ENCODE data around the gene STXBP5.

The STXBP5 gene

DNA sequence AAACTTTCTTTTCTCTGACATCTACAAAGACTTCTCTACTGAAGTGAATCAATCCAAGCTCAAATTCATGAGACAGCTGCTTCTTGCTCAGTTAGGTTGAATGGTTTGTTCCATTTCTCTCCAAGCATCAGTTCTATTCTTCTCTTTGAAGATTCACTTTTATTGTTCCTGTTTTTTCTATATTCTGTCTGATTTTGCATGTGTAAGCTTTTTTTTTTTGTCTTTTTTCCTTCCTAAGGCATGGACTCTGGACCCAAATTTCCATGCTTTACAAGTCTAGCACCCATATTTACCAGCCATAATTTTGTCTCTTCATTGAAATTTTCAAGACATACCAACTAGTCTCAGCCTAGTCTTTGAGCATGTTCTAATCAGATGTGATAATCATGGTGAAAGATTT lies 25.9 kb upstream of the STXBP5 start:
- no peak for DNase-seq (ENCODE audit: low spot score)

- no peak for DNase-seq (ENCODE audit: low spot score)
These were observed 24.4 kb upstream of the STXBP5 start for GRCh38 chr6:147179809-147180208.

DNA sequence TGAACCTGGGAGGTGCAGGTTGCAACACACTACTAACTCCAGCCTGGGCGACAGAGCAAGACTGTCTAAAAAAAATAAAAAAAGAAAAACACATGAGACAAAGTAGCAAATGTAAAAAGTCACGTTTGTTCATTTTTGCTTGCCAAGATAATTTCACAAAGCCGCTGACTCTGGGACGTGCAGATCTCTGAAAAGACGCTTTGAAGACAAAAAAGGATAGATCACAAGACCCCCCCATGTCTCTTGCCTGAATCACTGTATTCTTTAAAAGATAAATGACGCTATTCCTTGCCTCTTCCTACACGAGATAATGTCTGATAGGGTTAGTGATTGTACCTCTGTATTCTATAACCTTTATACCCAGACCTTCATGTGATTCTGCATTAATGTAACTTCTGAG lies 23.3 kb upstream of the STXBP5 start:
- no peak for DNase-seq (ENCODE audit: low spot score)

GRCh38 chr6:147184379-147184778 lies 19.8 kb upstream of the STXBP5 start:
- DNase-seq (ENCODE audit: low spot score): no peak

DNA sequence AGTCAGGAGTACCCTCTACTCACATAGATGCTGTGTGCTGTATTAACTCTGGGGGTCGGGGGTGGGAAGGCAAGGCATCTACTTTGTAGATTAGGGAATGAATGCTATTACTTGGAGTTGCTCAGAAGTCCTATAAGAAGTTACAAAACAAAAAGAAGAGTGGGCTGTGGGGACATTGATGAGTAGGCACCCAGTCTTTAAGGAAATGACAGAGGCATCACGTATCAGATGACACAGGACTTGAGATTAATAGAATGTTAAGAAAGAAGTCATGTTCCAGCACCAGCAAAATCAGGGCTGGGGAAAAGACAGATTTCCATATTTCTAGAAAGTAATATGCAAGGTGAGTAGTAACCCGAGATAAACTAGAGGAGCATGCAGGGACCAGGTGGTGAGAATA lies 19.0 kb upstream of the STXBP5 start:
- no peak for DNase-seq (ENCODE audit: low spot score)

DNA sequence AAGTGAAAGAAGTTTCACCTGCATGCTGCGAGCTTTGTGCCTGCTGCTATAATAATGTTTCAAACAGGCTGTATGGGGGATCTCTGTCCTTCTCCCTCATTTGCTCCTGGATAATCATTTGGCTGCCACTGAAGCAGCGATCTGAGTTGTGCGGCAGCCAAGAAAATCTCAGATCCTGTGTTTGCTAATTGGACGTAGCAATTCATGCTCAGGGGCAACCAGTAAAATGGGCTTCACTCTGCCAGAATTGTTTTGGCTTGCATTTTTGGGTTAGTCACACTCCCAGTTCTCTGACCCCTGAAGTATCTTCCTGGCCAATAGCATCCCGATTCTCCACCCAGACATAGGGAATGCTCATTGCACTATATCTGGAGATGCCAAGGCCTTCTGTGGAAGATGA lies 13.7 kb upstream of the STXBP5 start:
- DNase-seq (ENCODE audit: low spot score): no peak

- no peak for DNase-seq (ENCODE audit: low spot score)
These were observed 11.8 kb upstream of the STXBP5 start for GRCh38 chr6:147192278-147192911.

DNA sequence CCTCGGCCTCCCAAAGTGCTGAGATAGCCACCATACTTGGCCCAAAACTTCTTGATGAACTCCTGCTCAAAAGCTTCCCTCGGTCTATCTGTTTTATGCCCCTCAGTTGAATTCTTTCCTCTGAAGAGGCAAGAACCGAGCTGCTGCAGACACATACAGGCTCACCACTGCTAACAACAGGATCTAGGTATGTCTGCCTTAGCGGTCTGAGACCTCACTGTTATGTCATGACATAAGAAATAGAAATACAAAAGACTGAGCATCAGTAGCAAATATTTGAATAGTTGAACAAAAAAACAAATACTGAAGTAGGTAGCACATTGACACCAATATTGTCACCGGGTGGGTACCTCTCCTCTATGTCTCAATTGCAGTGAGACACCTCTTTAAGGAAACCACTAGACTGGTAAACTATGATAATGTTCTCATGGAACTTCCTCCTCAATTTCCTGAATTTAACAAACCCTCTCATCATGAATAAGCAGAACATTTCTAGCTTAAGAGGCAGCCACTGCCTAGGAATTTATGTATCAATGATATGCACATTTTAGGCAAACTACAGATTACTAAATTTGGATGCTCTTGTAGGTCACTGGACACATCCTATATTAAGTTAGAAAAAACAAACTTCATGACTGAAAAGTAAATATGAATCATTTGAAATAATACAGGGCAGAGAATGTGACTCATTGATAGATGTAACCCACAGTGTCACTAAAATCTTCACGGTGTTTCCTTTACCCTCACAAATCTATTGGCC lies 9.4 kb upstream of the STXBP5 start:
- no peak for DNase-seq (ENCODE audit: low spot score)

GRCh38 chr6:147195510-147195909 lies 8.7 kb upstream of the STXBP5 start:
- DNase-seq (ENCODE audit: low spot score): no peak

GRCh38 chr6:147195987-147196386 lies 8.2 kb upstream of the STXBP5 start:
- no peak for DNase-seq (ENCODE audit: low spot score)

DNA sequence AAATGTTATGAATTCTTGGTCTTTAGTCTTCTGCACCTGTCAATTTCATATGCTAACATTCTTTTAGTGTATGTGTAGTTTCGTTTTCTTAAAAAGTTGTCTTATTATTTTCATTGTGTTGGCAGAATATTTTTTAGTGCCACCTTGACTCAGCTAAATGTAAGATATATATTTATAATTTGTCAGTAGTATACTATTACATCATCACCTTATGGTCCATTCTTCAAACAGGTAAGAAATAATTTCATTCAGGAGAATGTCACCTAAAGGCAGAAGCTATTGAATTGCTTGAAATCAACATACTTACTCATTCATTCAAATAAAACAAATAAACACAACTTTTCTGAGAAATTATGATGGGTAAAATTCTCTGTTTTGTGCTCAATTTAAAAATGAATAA lies 3.5 kb upstream of the STXBP5 start:
- DNase-seq (ENCODE audit: low spot score): no peak

- DNase-seq (ENCODE audit: low spot score): no peak
These were observed 2.2 kb upstream of the STXBP5 start for GRCh38 chr6:147201885-147202515.

DNA sequence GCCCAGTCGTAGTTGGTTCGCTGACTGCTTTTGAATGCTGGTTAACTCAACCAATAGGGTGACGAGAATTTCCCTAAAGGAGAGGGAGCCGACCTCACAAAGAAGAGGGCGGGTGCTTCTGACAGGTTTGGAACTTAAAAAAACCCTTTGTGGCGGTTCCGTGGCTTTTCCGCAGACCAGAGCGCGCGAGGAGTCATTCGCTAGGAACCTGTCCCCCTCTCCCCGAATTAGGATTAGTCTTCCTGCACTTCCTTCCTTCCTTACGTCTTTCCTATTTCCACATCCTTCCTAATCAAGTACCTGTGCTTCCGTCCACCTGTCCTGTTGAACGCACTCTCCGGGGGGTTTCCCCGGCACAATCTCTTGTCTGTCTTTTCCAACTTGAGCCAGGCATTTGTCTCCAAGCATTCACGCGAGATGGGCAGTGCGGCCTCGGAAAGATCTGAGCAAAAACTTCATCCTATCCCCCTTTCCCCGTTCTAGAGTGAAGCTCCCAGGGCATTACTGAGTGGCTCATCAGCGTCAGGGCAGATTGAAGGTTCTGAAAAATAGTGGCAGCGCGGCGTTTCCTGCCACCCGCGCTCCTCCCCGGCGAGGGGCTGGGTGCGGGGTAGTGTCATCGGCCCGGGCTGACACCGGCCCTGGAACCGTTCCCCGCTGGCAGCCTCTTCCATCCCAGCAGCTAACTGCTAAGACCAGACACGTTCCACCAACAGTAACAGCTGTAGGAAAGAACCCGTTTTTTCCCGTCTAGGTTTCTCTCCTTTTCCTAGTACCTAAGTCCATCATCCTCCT lies 1.5 kb upstream of the STXBP5 start:
- DNase-seq (ENCODE audit: low spot score): peak; percentile 100

GRCh38 chr6:147203311-147204059 lies 732 bp upstream of the STXBP5 start:
- DNase-seq (ENCODE audit: low spot score): peak; percentile 72

DNA sequence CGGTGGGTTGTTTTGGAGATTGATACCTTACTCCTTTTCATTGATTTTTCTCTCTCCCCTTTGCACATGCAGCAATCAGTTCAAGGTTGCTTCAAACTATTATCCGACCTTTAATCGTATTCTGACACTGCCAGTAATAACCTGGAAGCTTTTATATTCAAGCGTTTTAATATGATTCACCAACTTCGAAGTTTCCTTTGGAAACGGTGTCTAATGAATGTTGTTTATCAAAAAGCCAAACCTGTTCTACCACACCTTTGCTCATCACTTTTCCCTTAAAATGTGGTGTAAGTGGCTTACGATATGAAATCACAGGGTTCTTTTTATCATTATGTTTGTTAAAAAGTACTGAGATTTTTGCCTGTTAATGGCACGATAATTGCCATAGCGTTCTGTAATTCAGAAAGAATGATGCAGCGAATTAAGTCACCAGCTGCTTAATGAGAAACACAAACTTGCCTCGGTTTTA lies 660 bp downstream of the STXBP5 start:
- peak; percentile 55 for DNase-seq (ENCODE audit: low spot score)

- peak; percentile 72 for DNase-seq (ENCODE audit: low spot score)
These were observed 1.7 kb downstream of the STXBP5 start for GRCh38 chr6:147205690-147206600.

- DNase-seq (ENCODE audit: low spot score): peak; percentile 53
These were observed 3.1 kb downstream of the STXBP5 start for GRCh38 chr6:147207351-147207750.

- peak; percentile 24 for DNase-seq (ENCODE audit: low spot score)
These were observed 3.9 kb downstream of the STXBP5 start for GRCh38 chr6:147207837-147208754.

DNA sequence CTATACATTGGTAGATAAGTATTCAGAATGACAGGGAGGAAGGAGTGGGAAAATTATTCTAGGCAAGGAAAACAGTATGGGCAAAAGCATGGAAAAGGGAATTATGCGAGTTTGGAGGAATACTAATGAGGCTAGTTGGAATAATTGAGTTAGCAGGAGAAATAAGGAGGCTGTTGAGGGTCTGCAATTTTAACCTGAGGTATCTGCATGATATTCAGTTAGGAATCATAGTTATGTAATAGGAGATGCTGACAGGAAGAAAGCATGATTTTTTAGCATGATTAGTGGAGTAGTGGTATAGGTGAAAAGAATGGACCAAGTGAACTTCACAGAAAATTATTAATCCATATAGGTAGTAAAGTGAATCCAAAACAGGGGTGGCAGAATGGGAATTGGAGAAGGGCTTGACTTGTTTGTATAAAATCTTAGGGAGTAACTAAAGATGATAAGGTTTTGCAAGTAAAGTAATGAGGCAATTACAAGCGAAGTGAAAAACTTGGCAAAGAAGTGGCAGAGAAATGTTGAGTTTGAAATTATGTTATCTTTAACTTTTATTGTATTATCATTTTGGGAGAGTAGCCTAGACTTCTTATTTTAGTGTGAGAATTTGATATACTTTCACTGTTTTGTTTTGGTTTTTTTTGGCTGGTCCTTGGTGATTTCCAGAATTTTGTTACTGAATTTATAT lies 5.7 kb downstream of the STXBP5 start:
- no peak for DNase-seq (ENCODE audit: low spot score)
